ENCODE measurements around the gene ELN.
"Not testable (repeated sequence)": the region's sequence is repeated elsewhere in the genome, so short reads cannot be mapped to it uniquely, and the experiment has no call there.

Gene ELN

DNA sequence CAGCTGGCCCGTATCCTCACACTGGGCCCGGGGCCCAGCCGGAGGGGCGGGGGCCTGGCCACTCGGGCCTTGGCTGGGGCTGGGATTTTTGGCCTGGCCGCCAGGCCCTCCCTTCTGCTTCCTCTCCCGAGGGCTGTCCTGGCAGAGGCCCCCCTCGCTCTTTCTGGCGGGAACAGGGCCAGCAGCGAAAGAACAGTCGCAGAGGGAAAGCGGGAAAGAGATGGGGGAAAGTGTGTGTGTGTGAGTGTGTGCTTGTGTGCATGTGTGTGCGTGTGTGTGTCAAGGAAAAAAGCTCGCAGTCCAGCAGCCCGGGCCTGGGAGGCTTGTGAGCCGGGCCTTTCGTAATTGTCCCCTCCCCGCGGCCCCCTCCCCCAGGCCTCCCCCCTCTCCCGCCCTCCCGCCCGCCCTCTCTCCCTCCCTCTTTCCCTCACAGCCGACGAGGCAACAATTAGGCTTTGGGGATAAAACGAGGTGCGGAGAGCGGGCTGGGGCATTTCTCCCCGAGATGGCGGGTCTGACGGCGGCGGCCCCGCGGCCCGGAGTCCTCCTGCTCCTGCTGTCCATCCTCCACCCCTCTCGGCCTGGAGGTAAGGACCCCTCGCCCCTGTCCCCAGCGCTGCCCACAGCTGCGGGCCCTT lies at the start of gene ELN:
TSS of gene ELN (plus strand) at position 491 of the 638 bp plus-strand sequence. CDS start at position 506, 15 bp downstream.
- no peak for DNase-seq

DNA sequence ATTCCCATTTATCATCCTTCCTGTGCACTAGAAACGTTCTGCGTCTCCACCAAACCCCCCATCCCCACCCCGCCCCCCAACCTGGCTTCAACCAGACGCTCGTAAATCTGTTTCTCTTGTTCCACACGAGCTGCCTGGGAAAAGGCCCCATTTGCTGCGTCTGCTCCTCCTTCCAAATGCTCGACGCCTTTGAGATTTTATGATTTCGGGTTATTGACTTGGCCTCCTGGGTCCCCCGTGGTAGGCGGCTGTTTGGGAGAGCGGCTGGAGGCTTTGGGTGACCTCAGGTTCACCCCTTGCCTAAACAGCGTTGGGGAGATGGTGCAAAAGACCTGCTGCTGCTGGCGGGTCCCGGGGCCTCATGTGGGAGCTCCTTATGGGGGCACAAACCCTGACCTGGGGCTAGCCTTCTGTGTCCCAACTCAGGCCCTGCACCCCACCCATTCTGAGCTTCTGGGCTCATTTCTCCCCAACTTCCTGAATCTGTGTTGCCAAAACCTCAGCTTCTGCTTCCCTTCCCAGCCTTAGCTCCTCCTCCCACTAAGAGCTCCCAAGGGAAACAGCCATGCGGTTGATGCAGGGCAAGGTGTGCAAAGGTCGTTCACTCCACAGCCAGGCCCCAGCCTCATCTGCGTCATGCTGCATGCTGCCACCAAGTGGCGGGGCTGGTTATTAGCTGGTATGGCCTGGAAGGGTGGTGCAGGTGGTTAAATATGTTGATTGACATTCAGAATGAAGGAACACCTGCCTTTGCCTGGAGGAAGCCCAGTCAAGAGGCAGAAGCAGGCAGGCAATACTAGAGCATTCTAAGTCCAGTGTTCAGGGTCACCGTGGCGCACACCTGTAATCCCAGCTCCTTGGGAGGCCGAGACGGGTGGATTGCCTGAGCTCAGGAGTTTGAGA lies 49.1 kb upstream of the ELN start:
- no peak for DNase-seq

DNA sequence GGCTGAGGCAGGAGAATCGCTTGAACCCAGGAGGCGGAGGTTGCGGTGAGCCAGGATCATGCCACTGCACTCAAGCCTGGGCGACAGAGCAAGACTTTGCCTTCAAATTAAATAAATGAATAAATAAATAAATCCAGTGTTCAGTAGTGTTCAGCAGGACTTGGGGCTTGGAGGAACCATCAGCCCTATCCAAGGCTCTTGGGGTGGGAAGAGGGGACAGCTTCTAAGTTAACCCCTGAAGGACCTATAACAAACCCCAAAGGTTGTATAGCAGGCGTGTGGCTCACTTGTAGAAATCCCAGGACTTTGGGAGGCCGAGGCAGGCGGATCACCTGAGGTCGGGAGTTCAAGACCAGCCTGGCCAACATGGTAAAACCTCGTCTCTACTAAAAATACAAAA lies 48.3 kb upstream of the ELN start:
- not testable (repeated sequence) for DNase-seq

DNA sequence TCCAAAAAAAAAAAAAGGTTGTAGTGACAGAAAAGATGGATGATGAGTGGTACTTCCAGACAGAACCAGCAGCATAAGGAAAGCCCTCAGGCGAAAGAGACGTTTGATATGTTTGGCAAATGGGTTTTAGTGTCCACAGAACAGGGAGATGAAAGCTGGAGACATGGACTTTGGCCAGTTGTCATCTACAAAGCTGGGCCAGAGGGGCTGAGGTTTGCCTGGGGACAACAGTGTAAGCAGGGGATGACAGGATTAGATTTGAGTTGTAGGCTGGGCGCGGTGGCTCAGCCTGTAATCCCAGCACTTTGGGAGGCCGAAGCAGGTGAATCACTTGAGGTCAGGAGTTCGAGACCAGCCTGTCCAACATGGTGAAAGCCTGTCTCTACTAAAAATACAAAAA lies 47.8 kb upstream of the ELN start:
- DNase-seq, result no peak

DNA sequence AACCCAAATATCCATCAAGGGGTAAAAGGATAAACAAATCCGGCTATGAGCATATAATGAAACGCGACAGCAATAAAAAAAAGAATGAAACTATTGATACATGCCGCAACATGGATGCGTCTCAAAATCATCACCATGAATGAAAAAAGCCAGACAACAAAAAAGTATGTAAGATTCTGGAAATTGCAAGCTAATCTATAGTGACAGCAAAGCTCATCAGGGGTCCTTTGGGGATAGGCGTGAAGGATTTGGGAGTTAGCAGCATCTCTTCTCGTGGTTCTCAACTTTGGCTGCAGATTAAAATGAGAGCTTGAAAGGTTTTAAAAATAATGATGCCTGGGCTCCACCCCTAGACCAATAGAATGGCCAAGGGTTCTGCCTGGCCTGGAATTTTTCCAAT lies 46.0 kb upstream of the ELN start:
- DNase-seq, result no peak

DNA sequence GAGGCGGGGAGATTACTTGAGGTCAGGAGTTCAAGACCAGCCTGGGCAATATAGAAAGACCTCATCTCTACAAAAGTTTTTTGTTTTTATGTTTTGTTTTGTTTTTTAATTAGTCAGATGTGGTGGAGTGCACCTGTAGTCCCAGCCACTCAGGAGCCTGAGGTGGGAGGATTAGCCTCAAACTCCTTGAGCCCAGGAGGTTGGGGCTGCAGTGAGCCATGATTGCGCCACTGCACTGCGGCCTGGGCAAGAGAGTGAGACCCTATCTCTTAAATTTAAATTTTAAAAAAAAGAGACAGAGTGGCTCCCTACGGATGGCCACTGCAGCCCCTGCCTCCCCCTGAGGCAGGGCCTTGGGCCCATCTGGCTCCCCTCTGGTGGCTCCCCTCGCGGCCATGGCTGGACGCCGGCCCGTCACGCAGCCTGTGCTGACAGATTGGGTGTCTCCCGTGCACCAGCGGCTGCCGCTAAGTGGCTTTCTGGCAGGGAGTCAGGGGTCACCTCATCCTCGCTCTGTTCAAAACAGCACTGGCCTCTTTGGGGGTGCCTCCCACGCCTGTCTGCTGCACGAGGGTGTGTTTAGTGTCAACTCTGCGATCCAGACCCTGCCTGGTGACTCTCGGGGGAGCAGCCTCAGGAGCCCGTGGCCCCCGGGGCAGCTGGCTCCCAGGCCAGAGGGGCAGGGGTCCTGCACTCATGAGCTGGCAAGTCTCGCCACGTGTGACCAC lies 44.4 kb upstream of the ELN start:
- DNase-seq, result no peak

DNA sequence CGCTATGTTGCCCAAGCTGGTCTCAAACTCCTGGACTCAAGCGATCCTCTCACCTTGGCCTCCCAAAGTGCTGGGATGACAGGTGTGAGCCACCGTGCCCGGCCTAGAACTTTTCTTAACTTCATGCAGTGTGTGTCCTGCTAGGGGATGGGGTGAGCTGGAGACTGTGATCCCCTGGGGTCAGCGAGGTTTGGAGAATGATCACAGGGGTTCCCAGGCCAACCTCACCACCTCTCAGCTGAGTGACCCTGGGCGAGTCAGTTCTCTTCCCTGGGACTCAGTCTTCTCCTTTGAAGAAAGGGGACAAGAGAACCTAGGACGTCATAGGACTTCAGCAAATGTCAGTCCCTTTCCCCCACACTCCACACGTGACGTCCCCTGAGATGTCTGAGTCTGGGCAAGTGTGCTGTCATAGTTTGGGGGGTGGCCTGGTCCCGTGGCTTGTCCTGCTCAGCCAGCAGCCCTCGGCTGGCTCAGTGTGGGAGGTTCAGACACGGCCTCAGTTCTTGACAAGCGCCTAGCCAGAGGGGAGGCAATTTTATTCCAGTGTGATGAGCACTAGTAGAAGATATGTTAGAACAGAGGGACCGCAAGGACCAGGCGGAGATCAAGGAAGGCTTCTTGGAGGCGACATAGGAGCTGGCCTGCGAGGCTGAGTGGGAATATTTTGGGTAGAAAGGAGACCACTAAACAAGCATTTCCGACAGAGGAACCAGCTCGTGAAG lies 43.3 kb upstream of the ELN start:
- no peak for DNase-seq

DNA sequence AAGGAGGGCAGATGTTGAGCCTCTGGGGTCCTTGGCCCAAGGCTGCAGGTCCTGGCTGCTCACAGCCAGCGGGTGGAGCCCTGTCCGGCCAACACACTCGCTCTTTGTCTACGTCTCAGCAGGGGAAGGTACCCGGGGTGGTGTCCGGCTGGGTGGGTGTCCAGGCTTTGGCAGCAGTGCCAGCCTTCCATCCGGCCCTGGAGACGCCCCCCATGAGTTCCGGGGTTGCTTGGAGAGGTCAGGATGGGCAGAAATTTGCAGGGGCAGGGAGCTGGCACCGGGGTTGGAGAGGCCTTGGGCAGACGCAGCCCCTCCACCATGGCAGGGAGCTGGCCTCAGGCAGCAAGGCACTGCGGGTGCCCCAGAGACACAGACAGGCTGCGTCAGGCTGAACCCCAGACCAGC lies 42.2 kb upstream of the ELN start:
- no peak for DNase-seq

DNA sequence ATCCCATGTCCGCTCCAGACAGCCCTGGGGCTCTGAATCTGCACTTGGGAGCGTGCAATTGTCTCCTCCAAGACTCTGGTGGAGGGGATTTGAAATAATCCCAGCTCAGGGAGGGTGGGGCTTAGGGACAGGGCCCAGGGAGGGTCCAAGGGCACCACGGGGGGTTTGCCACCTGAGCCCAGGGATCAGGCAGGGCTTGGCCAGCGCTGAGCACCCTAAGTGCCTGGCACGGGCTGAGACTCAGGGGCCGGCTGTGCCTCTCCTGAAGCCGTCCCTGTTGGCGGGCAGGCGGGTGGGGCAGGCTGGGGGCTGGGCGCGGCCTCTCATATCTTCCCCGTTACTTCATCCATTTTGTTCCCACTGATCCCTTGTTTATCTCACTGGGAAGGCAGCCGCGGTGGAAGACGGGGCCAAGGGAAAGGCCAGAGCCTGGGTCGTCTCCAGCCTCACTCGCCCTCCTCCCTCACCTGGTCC lies 41.8 kb upstream of the ELN start:
- no peak for DNase-seq

DNA sequence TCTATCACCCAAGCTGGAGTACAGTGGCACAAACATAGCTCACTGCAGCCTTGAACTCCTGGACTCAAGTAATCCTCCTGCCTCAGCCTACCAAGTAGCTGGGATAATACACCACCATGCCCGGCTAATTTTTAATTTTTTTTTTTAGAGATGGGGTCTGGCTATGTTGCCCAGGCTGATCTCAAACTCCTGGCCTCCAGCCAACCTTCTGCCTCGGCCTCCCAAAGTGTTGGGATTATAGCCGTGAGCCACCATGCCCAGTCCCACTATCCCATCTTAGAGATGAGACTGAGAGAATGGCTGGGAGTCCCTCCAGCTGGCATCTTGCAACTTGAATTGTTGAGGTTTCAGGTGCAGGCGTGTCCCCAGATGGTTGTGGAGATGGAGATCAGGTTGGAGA lies 40.7 kb upstream of the ELN start:
- no peak for DNase-seq

DNA sequence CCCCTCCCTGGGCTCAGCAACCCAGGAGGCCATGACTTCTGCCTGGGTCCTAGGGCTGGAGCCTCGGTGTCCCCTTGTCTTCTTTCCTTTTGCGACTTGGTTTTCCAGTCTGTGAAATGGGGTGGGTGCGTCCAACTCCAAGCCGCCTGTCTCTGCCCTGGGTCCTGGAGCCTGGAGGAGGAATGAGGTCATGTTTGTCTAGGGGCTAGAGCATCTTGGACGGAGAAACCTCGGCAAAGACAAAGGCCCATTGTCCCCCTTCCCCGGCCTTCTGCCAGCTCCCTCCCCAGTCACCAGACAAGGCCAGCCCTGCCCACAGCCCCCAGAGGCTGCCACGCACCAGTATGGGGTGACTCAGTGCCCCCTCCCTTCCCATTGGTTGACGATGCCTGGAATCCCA lies 39.8 kb upstream of the ELN start:
- no peak for DNase-seq

DNA sequence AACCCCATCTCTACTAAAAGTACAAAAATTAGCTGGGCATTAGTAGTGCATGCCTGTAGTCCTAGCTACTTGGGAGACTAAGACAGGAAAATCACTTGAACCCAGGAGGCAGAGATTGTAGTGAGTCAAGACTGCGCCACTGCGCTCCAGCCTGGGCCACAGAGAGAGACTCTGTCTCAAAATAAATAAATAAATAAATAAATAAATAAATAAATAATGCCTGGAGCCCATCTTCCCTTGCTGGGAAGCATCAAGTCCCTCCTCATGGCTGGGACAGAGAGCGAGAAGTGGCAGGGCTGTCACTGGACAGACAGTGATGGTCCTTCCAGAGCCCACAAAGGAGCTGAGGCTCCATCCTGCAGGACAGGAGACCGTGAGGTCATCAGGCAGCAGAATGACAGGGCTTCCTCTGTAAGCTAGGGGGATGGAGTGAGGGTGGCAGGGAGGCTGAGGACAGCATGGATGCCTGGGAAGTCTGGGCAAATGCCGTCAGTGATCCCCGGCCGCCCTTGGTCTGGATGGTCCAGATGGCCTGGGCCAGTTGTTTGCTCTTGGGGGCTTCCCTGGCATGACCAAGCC lies 36.4 kb upstream of the ELN start:
- no peak for DNase-seq

DNA sequence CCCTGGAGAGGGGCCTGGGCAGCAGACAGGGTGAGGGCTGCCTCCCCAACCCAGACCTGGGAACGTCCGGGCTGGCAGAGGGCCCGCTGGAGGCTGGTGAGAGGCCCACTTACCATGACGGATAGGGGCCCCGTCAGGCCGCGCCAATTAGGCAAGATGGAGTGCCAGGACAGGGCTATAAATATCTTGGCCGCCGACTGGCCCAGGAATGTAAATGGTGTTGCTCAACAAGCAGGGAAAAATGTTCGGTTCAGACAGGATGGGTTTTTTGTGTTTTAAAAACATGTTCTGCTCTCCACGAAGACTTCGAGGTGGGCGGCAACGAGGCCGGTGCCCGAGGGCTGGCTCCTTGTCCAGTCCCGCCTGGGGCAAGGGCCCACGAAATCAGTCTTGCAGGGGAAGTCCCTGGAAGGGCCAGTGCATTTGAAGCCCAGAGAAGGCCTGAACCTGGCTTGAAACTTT lies 35.8 kb upstream of the ELN start:
- DNase-seq, result no peak

DNA sequence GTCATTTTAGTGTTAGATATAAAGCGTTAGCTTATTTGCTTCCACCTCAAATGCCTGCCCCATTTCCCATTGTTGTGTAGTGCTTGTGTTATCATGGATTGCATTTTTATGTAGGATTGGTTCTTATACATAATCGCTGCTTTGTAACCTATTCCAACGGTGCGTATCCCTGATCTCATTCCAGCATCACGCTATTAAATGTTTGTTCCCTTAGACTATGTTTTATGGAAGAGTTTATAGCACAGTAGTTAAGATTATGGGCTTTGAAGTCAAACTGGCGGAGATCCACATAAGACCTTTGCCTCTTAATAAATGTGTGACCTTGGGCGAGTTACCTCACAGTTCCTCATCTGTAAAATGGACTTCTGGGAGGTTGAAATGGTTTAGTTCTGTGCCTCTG lies 34.0 kb upstream of the ELN start:
- DNase-seq, result no peak

DNA sequence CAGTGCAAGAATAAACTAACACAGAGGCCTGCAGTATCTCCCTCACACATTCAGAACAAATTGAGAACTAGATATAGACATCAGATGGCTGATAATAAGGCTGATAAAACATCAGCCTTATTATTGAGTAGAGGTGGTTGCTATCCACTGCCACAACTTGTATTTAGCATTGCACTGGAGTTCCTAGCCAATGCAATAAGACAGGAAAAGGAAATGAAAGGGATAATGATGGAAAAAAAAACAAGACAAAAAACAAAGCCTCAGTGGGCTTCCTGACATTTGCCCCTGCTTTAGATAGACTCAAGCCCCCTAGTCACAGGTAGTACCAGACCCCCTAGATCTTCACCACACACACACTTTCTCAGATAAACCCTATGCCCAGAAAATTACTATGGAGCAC lies 33.2 kb upstream of the ELN start:
- no peak for DNase-seq

DNA sequence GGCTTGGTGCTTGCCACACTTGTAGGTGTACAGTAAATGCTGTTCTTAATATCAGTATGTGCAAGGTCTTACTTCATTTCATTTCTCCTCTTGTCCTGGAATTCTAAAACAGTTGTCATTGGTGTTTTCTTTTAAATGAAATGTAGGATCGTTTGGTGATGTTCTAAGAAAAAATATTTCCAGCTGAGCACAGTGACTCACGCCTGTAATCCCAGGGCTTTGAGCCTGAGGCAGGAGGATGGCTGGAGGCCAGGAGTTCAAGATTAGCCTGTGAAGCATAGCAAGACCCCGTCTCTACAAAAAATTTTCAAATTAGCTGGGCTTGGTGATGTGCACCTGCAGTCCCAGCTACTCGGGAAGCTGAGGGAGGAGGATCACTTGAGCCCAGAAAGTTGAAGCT lies 32.6 kb upstream of the ELN start:
- no peak for DNase-seq

DNA sequence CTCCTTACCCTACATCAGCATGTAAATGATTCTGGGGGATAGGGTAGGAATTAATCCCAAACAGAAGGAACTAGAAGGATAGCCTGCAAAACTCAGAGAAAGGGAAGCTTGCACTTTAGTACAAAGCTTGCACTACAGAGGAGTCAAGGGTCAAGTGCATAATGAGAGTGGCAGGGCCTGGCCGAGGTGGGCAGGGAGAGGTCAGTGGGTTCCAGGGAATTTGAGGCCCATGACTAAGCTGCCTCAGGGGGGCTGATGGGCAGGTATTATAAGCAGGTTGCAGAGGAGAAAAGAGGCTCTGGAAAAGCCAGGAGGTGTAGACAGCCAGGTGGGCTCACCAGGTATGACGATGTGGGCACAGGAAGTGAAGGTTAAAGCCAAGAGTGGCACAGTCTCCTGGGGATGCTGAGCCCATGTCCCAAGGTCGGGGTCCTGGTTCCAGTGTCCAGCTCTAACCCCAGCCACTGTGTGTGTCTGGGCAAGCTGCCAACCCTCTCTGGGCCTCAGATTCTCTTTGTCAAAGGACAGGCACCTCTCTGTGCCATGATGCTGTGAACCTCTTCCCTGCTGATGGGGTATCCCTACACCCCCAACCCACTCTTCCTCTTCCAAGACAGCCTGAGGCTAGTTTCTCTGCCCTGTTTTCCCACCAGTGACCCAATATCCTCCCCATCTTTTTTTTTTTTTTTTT lies 32.0 kb upstream of the ELN start:
- no peak for DNase-seq

DNA sequence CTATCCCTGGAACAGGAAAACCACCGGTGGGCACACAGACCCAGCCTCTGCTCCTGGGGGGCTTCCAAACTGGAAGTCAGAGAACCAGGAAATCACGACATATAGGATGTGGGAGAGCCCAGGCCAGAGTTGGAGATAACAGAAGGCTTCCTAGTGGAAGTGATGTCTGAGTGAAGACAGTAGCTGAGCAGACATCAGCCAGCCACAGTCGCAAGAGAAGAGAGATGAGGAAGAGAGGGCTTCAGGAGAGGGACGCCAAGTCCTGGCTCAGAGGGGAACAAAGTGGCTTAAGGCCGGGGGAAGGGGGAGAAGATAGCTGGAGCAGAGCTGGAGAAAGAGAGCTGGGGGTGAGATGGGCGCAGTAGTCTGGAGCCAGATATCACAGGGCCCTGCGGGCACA lies 30.9 kb upstream of the ELN start:
- DNase-seq, result no peak

DNA sequence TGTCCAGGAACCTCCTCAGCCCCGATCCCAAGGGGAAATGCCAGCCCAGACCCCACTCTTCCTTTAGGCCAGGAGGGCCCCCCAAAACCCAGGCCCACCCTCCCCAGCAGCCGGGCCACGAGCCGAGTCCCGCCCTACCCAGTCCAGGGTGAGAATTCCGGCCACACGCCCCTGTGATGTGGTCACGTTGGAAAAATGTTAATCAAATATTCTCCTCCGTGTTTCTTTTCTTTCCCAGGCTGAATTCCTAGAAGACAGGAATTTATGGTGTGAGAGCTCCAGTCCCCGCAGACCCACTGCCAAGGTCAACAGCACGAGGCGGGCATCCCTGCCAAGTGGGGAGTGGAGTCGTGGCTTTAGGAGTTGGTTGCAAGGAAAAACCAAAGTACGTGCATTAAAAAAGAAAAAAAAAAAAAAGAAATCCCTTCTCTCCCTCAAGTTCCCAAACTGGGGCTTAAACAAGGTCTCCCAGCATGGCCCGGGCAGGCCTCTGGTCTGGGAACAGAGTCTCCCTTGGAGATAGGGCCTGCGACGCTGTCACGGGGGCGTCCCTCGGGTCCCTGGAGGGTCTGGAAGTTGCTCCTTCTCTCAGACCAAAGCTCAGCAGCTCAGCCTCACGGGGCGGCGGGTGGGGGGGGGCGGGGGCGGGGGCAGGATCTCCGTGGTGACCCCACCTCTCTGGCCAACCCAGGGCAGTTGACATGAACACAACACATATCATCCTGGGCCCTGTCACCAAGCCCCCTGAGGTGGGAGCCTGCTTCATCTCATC lies 28.1 kb upstream of the ELN start:
- DNase-seq, result no peak

DNA sequence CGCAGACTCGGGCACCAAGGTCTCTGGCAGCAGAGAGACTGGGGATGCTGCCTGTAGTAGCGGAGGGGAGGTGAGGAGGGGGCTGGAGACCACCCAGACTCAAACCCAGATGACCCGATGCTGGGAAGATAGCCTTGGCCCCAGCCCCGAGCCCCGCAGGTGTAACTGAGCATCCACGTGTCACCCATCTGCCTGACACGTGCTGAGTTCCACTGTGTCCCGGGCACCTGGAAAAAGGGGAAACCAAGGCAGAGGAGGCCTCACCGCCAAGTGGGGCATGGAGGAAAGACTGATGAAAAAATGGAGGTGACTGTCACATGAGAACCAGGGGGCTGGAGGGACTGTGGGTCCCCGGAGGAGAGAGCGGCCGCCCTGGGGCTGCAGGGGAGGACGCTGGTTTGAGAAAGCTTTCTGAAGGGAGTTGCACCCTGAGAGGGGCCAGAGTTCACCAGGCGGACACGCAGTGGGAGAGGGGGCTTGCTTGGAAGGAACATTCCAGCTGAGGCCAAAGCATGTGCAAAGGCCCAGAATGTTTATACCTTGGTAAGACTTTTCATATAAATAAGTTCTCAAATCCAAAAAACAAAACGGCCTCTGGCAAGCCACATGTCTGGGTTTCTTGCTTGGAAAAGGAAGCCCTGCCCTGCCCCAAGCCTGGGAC lies 27.4 kb upstream of the ELN start:
- DNase-seq, result no peak

DNA sequence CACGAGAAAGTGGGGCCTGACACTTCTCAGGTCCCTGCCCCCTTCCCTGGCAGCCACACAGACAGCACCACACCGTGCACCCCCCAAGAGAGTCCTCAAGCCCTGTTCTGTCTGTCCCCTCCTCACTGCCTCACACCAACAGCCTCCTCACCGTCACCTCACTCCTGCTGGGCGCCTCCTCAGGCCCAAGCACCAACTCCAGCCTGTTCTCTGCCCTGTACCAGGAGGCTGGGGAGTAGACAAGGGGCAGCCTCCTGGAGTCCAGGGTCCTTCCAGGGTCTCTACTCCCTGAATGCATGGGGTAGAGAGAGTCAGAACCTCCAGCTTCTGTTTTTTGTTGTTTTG lies 26.9 kb upstream of the ELN start:
- DNase-seq, result no peak
